Stimulated activated CD8-positive, alpha-beta memory T cell treated with anti-CD3 and anti-CD28 coated beads, Interleukin-2, amount 100 ng/mL, for 48 hours (primary cell): Measurements from ENCODE around the gene ARHGAP9.
"Not testable (repeated sequence)": the region's sequence is repeated elsewhere in the genome, so short reads cannot be mapped to it uniquely, and the experiment has no call there.

ENCODE experiments used
- DNase-seq, 2 donors: peaks; one replicate each; pipeline ENCODE4 v3.0.0-alpha.2; 2020; ENCODE audit warnings: low read depth in 2 of 2

Gene ARHGAP9

DNA sequence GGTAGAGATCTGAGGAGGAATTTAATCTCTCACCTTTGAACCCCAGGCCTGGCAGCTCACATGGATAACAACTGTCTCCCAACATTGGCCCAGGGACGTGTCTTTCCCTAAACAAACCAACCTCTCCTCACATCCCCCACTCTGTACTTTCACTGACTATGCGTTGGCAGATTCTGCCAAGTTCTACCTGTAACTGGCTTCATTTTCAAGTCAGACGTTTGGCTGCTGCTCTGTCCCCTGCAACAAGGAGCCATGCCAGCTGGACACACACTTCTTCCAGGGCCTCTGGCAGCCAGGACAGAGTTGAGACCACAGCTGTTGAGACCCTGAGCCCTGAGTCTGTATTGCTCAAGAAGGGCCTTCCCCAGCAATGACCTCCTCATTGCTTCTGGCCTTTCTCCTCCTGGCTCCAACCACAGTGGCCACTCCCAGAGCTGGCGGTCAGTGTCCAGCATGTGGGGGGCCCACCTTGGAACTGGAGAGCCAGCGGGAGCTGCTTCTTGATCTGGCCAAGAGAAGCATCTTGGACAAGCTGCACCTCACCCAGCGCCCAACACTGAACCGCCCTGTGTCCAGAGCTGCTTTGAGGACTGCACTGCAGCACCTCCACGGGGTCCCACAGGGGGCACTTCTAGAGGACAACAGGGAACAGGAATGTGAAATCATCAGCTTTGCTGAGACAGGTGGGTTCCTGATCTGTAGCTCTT, 45.0 kb downstream of the ARHGAP9 start, which contains the start of gene INHBC:
TSS of gene INHBC (plus strand) at position 268 of the 707 bp plus-strand sequence. CDS start at position 371, 103 bp downstream.
- DNase-seq = no peak

DNA sequence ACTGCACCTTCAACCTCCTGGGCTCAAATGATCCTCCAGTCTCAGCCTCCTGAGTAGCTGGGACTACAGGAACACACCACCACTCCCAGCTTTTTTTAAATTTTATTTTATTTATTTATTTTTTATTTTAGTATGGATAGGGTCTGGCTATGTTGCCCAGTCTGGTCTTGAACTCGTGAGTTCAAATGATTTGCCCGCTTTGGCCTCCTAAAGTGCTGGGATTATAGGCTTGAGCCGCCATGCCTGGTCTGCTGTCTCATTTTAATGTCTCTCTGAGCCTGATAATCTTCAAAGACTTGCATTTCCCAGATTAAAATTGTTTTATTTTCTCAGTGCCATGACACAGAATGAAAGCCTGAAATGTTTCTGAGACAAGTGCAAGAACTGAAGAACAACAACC, 46.3 kb downstream of the ARHGAP9 start:
- no peak for DNase-seq

DNA sequence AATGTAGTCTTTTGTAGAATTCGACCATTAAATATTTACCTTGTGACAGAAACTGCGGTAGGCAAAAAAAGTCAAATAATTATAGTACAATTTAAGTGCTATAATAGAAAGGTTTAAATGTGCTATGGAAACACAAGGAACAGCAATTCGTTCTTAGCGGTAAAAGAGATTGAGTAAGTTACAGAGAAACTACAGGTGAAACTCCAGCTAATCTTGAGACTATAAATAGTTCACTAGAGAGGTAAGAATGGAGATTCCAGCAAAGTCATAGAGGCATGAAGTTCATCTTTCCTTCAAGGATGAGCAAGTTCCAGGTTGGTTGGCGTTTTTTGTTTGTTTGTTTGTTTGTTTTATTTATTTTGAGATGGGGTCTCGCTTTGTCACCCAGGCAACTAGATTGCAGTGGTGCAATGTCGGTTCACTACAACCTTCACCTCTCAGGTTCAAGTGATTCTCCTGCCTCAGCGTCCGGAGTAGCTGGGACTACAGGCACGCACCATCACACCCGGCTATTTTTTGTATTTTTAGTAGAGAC, 47.9 kb downstream of the ARHGAP9 start:
- DNase-seq = no peak

DNA sequence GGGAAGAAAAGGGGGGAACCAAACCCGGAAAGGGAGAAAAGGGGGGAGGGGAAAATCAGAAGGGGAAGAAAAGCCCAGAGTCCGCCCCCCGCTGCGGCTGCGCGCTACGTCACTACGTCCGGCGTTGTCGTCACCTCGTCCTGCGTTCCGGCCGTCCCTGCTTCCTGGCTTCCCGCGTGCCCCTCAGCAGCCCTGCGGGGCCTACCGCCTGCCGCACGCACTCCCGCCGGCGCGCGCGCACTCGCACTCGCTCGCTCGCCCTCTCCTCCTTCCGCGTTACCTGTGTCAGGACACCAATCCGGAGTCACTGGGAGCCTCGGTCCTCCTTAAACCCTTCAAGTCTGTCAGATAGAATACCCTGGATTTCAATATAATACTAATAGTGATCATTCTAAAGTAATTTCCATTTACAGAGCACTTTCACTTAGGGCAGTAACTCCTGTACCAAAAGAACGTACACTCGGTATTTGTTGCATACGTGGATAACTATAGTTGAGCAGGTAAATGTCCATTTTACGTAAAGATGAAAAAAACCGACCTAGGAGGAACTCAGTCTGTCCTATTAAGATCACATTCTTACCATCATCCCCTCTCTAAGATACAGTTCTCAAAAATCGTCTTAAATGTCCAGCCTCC, 48.6 kb downstream of the ARHGAP9 start, which contains the start of gene R3HDM2:
TSS of gene R3HDM2 (minus strand) at position 113 of the 636 bp plus-strand sequence. CDS start 120,615 bp downstream, outside the sequence.
- peak; percentile 92 for DNase-seq

DNA sequence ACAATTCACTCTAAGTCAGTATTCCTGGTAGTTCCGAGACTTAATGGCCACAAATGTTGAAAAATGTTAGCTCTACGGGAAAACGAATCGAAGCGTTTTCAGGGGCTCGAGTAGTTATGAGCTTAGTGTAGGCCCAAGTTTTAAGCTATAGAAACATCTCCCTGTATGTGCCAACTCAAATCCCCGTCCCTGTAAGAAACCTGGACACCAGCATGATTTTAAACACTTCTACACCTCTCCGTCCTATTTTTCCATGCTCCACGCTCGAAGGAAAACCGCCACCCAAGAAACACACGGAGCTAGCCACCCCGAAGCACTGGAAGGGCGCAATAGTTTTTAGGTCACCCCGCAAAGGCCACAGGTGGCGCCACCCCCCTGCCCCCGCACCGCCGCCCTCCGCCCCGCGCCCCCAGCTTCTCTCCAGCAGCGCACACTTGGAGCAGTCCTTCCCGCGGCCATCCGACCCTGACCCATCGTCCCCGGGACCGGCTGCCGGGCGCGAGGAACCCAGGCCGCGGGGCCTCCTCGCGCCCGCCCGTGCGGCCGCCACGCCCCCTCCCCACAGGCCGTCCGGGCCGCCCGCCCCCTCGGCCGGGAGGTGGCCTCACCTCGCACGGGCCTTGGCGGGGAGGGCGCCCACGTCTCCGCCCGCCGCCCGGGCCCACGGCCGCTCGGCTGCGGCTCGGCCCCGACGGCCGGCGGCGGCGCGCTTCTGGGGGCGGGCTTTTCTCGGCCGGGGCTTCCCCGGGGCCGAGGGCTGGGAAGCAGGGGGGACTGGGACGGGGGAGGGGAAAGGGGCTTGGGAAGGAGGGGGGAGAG, 49.3 kb downstream of the ARHGAP9 start:
- no peak for DNase-seq

DNA sequence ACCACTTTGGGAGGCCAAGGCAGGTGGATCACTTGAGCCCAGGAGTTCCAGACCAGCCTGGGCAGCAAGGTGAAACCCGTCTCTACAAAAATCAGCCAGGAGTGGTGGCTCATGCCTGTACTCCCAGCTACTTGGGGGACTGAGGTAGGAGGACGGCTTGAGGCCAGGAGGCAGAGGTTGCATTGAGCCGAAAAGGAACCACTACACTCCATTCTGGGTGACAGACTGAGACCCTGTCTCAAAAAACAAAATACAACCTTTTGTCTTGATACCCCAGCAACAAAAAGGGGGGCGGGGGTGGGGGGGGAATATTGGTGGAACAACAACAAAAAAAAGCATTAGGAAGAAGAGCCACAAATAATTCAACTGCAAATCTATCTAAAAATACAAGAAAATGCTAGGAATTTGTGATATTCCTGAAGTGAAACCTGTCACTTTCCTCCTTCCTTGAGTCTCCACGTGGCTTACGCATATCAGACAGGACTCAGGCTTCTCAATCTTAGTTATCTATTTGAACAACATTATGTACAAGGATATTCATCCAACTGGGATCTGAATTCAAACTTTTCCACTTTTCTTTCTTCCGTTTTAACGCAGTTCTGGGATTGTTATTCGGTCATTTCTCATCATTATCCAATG, 50.1 kb downstream of the ARHGAP9 start:
- no peak for DNase-seq

DNA sequence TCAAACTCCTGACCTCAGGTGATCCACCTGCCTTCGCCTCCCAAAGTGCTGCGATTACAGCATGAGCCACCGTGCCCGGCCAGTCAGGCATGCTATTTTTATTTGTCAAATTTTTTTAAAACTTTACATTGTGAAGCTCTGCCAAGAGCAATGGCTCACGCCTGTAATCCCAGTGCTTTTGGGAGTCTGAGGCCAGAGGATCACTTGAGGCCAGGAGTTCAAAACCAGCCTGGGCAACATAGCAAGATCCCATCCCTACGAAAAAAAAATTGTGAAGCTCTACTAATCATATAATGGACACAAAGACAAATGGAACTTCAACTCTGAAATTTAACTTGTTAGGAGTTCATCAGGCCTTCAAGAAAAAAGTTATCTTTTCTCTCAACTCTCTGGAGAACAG, 50.7 kb downstream of the ARHGAP9 start:
- DNase-seq = no peak

DNA sequence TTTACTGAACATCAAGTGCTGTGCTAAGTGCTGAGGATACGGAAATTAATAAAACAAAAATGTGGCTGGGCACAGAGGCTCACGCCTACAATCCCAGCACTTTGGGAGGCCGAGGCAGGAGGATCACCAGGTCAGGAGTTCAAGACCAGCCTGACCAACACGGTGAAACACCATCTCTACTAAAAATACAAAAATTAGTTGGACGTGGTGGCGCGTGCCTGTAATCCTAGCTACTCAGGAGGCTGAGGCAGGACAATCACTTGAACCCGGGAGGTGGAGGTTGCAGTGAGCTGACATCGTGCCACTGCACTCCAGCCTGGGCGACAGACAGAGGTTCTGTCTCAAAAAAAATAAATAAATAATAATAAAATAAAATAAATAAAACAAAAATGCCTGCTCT, 52.7 kb downstream of the ARHGAP9 start:
- not testable (repeated sequence) for DNase-seq
